Endodermal cell (in vitro differentiated cells): ENCODE measurements around the gene GPLD1. TPM values are rescaled to one million over a fixed set of nuclear protein-coding genes. Genes with fewer than 3 reads are reported as not detected.

ENCODE experiments used
- DNase-seq: peaks from one replicate; pipeline ENCODE4 v3.0.0-alpha.2; 2017
- H3K27ac ChIP-seq: 2 replicates; pipeline ENCODE4 v1.5.1; 2013; ENCODE audit warnings: mild to moderate bottlenecking, low read depth, low read length, moderate library complexity
- H3K27me3 ChIP-seq: 2 replicates; pipeline ENCODE4 v1.6.1; 2013; ENCODE audit warnings: mild to moderate bottlenecking, low read length, moderate library complexity; ENCODE audit not compliant: insufficient read depth, control insufficient read depth, poor library complexity, severe bottlenecking
- H3K36me3 ChIP-seq: 2 replicates; pipeline ENCODE4 v1.7.0; 2013; ENCODE audit warnings: mild to moderate bottlenecking, low read length, moderate library complexity; ENCODE audit not compliant: control insufficient read depth, insufficient read depth
- H3K4me1 ChIP-seq: one replicate; pipeline ENCODE4 v1.7.0; 2013; ENCODE audit warnings: low read length; ENCODE audit not compliant: control insufficient read depth, insufficient read depth
- H3K4me3 ChIP-seq: 2 replicates; pipeline ENCODE4 v1.5.1; 2013; ENCODE audit warnings: mild to moderate bottlenecking, low read length, moderate library complexity
- H3K9ac ChIP-seq: 2 replicates; pipeline ENCODE4 v1.6.1; 2013; ENCODE audit warnings: mild to moderate bottlenecking, low read length, moderate library complexity; ENCODE audit not compliant: poor library complexity, severe bottlenecking; ENCODE audit errors: extremely low read depth
- H3K9me3 ChIP-seq: 2 replicates; pipeline ENCODE4 v1.6.1; 2013; ENCODE audit warnings: mild to moderate bottlenecking, low read length, moderate library complexity; ENCODE audit not compliant: control insufficient read depth
- H3K27ac Mint-ChIP-seq: 2 replicates; pipeline ENCODE4 v1.8.0; 2020; ENCODE audit warnings: mixed read lengths
- H3K27me3 Mint-ChIP-seq: 2 replicates; pipeline ENCODE4 v1.8.0; 2021; ENCODE audit warnings: mild to moderate bottlenecking, mixed read lengths; ENCODE audit not compliant: insufficient read depth
- H3K36me3 Mint-ChIP-seq: 2 replicates; pipeline ENCODE4 v1.8.0; 2020; ENCODE audit warnings: low read depth, mixed read lengths
- H3K4me1 Mint-ChIP-seq: 2 replicates; pipeline ENCODE4 v1.8.0; 2020; ENCODE audit warnings: mixed read lengths
- H3K4me3 Mint-ChIP-seq: 2 replicates; pipeline ENCODE4 v1.8.0; 2020; ENCODE audit warnings: mild to moderate bottlenecking, moderate library complexity, mixed read lengths
- H3K9me3 Mint-ChIP-seq: 2 replicates; pipeline ENCODE4 v1.8.0; 2020; ENCODE audit warnings: mild to moderate bottlenecking, mixed read lengths
- WGBS, 2 experiments: methylation state at CpG; one replicate each; pipeline versions ENCODE4 v1.1.5 to v1.1.7; 2013; ENCODE audit warnings: missing lambda C conversion rate in 2 of 2, mixed read lengths in 1 of 2; ENCODE audit not compliant: insufficient coverage in 1 of 2, insufficient read length in 1 of 2; 5-methylcytosine and 5-hydroxymethylcytosine counted together
- total RNA-seq, 2 donors: library from RNA; stranded (reverse); fragmentation: NEBNext Ultra II Directional in 1 of 2; extraction: Animal tissue kit (Norgen Biotek cat#: 25700) in 1 of 2; gene quantifications; 2 replicates in 1 of 2; 3 replicates in 1 of 2; pipeline ENCODE4 v1.2.1, GENCODE V29; 2021
- TF ChIP-seq, protein P1 (sequence below): fragments of 200-600 bp; sonication (generic); conservative IDR thresholded peaks from 2 replicates; pipeline ENCODE4 v1.5.0; 2021; ENCODE audit warnings: antibody characterized with exemption, mild to moderate bottlenecking

The GPLD1 gene
- total RNA-seq, 2 donors from 2014 or later = 5.3 to 7.5 TPM

GRCh38 chr6:24441599-24441904 is 47.8 kb downstream of the GPLD1 start:
- WGBS, 2 experiments = 97 to 100% methylated on average over 2 to 3 of the region's 3 CpGs
- H3K4me1 ChIP-seq = no peaks in the 10 kb centered on the region
- DNase-seq = no peak
- H3K27me3 ChIP-seq = no peaks in the 10 kb centered on the region
- Mint-ChIP-seq H3K9me3 (no peaks in the 10 kb centered on the region), H3K27me3 (no peaks in the 10 kb centered on the region), H3K36me3 (peaks cover 5% of the 10 kb centered on the region), H3K27ac (no peak overlapping the region), H3K4me1 (no peaks in the 10 kb centered on the region), H3K4me3 (no peak overlapping the region)
- no peaks in the 10 kb centered on the region for H3K9me3 ChIP-seq
- TF ChIP-seq, protein P1, sequence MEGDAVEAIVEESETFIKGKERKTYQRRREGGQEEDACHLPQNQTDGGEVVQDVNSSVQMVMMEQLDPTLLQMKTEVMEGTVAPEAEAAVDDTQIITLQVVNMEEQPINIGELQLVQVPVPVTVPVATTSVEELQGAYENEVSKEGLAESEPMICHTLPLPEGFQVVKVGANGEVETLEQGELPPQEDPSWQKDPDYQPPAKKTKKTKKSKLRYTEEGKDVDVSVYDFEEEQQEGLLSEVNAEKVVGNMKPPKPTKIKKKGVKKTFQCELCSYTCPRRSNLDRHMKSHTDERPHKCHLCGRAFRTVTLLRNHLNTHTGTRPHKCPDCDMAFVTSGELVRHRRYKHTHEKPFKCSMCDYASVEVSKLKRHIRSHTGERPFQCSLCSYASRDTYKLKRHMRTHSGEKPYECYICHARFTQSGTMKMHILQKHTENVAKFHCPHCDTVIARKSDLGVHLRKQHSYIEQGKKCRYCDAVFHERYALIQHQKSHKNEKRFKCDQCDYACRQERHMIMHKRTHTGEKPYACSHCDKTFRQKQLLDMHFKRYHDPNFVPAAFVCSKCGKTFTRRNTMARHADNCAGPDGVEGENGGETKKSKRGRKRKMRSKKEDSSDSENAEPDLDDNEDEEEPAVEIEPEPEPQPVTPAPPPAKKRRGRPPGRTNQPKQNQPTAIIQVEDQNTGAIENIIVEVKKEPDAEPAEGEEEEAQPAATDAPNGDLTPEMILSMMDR = no peak
- no peaks in the 10 kb centered on the region for H3K36me3 ChIP-seq
- no peak overlapping the region for H3K9ac ChIP-seq
- no peak overlapping the region for H3K4me3 ChIP-seq
- no peak overlapping the region for H3K27ac ChIP-seq

- Mint-ChIP-seq H3K4me3 (no peak overlapping the region), H3K36me3 (peaks cover 7% of the 10 kb centered on the region), H3K27ac (no peak overlapping the region), H3K27me3 (no peaks in the 10 kb centered on the region), H3K9me3 (no peaks in the 10 kb centered on the region), H3K4me1 (no peaks in the 10 kb centered on the region)
- Histone ChIP-seq H3K9ac (no peak overlapping the region), H3K4me3 (no peak overlapping the region), H3K9me3 (no peaks in the 10 kb centered on the region), H3K27ac (no peak overlapping the region), H3K4me1 (no peaks in the 10 kb centered on the region), H3K27me3 (no peaks in the 10 kb centered on the region), H3K36me3 (no peaks in the 10 kb centered on the region)
- TF ChIP-seq, protein P1 = no peak
- DNase-seq = no peak
- 66 to 78% methylated on average over 7 to 16 of the region's 16 CpGs for WGBS, 2 experiments
Measured at GRCh38 chr6:24440897-24441598, 48.3 kb downstream of the GPLD1 start.

- Histone ChIP-seq H3K27ac (no peak overlapping the region), H3K9ac (no peak overlapping the region), H3K4me1 (no peaks in the 10 kb centered on the region), H3K9me3 (no peaks in the 10 kb centered on the region), H3K27me3 (no peaks in the 10 kb centered on the region), H3K36me3 (no peaks in the 10 kb centered on the region), H3K4me3 (no peak overlapping the region)
- peaks cover 3% of the 10 kb centered on the region for H3K36me3 Mint-ChIP-seq
- H3K4me3 Mint-ChIP-seq = no peak overlapping the region
- H3K4me1 Mint-ChIP-seq = no peaks in the 10 kb centered on the region
- no peaks in the 10 kb centered on the region for H3K9me3 Mint-ChIP-seq
- no peak overlapping the region for H3K27ac Mint-ChIP-seq
- WGBS, 2 experiments = 77 to 100% methylated on average over 2 to 3 of the region's 3 CpGs
- TF ChIP-seq, protein P1 = no peak
- no peak for DNase-seq
- H3K27me3 Mint-ChIP-seq = no peaks in the 10 kb centered on the region
Measured at GRCh38 chr6:24439858-24440539, 49.4 kb downstream of the GPLD1 start.
